A549 (cell line): Measurements from ENCODE around the gene SVOPL. TPM values are rescaled to one million over a fixed set of nuclear protein-coding genes. Genes with fewer than 3 reads are reported as not detected.

Experiments
- ATAC-seq, 2 experiments: fragments of 200-7000 bp in 1 of 2; fragments of >200 bp in 1 of 2; cut with Nextera tagmentation in 1 of 2; cut with Tn5 transposase in 1 of 2; 3 replicates each; pipeline versions ENCODE4 v1.8.0 to v1.9.1; 2018 to 2020; ENCODE audit warnings: mild to moderate bottlenecking in 1 of 2, moderate library complexity in 1 of 2
- CTCF ChIA-PET: fragments of 300-600 bp; sonication (Branson Sonifier 250); formaldehyde crosslinking; extraction: SDS; loops from one replicate; lab custom pipeline; 2021; ENCODE audit warnings: antibody characterized with exemption, inconsistent platforms; lab: Yijun Ruan, JAX
- POLR2A ChIA-PET: fragments of 350-600 bp; formaldehyde crosslinking; extraction: SDS; loops from one replicate; lab custom pipeline; 2021; ENCODE audit warnings: antibody characterized with exemption, inconsistent platforms; lab: Yijun Ruan, JAX
- DNase-seq, 2 experiments: peaks; one replicate each; pipeline versions ENCODE4 v3.0.0 to v3.0.0-alpha.2; 2011 to 2016; ENCODE audit warnings: low read depth in 1 of 2, low spot score in 1 of 2
- FAIRE-seq: peaks from 2 replicates; lab custom pipeline; 2011; peaks lifted over from hg19 to GRCh38; lab: Jason Lieb, UNC
- H3K27ac ChIP-seq, 2 experiments: fragments of >200 bp; sonication (Bioruptor Twin); formaldehyde crosslinking; 3 replicates each; pipeline ENCODE4 v1.5.1; 2016 to 2017
- H3K4me1 ChIP-seq: fragments of >200 bp; sonication (Bioruptor Twin); formaldehyde crosslinking; 3 replicates; pipeline ENCODE4 v1.6.1; 2016
- H3K4me2 ChIP-seq: fragments of >200 bp; sonication (Bioruptor Twin); formaldehyde crosslinking; 3 replicates; pipeline ENCODE4 v1.6.1; 2016
- H3K4me3 ChIP-seq: fragments of >200 bp; sonication (Bioruptor Twin); formaldehyde crosslinking; 3 replicates; pipeline ENCODE4 v1.5.1; 2016
- H3K9me3 ChIP-seq: fragments of >200 bp; sonication (Bioruptor Twin); formaldehyde crosslinking; 3 replicates; pipeline ENCODE4 v1.6.1; 2016
- CBX2 ChIP-seq: fragments of 200-600 bp; sonication (generic); IDR thresholded peaks from 2 replicates; pipeline ENCODE4 v1.6.1; 2016; ENCODE audit warnings: low read depth, mild to moderate bottlenecking, borderline replicate concordance
- CBX8 ChIP-seq: fragments of 200-600 bp; sonication (generic); IDR thresholded peaks from 2 replicates; pipeline ENCODE4 v1.6.1; 2016
- CEBPB ChIP-seq, 2 experiments: fragments of >200 bp in 1 of 2; sonication (Bioruptor Twin) in 1 of 2; formaldehyde crosslinking in 1 of 2; IDR thresholded peaks; 2 replicates each; pipeline ENCODE4 v1.6.1; 2012 to 2016
- CHD2 ChIP-seq: fragments of 150-350 bp; IDR thresholded peaks from 2 replicates; pipeline ENCODE4 v1.6.1; 2014; ENCODE audit warnings: low read length; ENCODE audit not compliant: partially characterized antibody
- CTCF ChIP-seq: fragments of >200 bp; sonication (Bioruptor Twin); formaldehyde crosslinking; IDR thresholded peaks from 3 replicates; pipeline ENCODE4 v1.5.1; 2016
- EHMT2 ChIP-seq: fragments of 200-600 bp; sonication (generic); IDR thresholded peaks from 2 replicates; pipeline ENCODE4 v1.6.1; 2016; ENCODE audit warnings: antibody characterized with exemption, low read depth, mild to moderate bottlenecking, moderate library complexity
- EP300 ChIP-seq, 2 experiments: fragments of >200 bp; sonication (Bioruptor Twin); formaldehyde crosslinking; IDR thresholded peaks; 2 replicates in 1 of 2; 3 replicates in 1 of 2; pipeline ENCODE4 v1.6.1; 2016 to 2017
- ESRRA ChIP-seq: fragments of 150-350 bp; IDR thresholded peaks from 2 replicates; pipeline ENCODE4 v1.6.1; 2014; ENCODE audit warnings: mild to moderate bottlenecking, low read length, borderline replicate concordance
- FOSL2 ChIP-seq, 2 experiments: fragments of 450-650 bp in 1 of 2; fragments of >200 bp in 1 of 2; sonication (Bioruptor Twin) in 1 of 2; formaldehyde crosslinking; IDR thresholded peaks; 2 replicates each; pipeline versions ENCODE4 v1.5.0 to v1.6.1; 2016 to 2020; ENCODE audit warnings: mild to moderate bottlenecking in 1 of 2, moderate library complexity in 1 of 2
- FOXS1 ChIP-seq: fragments of 250-450 bp; sonication (Bioruptor Pico); IDR thresholded peaks from 2 replicates; pipeline ENCODE4 v1.5.0; 2020; ENCODE audit warnings: mild to moderate bottlenecking, moderate library complexity
- JUNB ChIP-seq: fragments of >200 bp; sonication (Bioruptor Twin); formaldehyde crosslinking; IDR thresholded peaks from 2 replicates; pipeline ENCODE4 v1.6.1; 2016
- KDM1A ChIP-seq: fragments of 200-600 bp; sonication (generic); IDR thresholded peaks from 2 replicates; pipeline ENCODE4 v1.6.1; 2016; ENCODE audit warnings: low read depth, mild to moderate bottlenecking
- KDM5A ChIP-seq: fragments of 200-600 bp; sonication (generic); IDR thresholded peaks from 2 replicates; pipeline ENCODE4 v1.6.1; 2016; ENCODE audit warnings: antibody characterized with exemption, mild to moderate bottlenecking
- MAFK ChIP-seq: fragments of 450-650 bp; IDR thresholded peaks from 2 replicates; pipeline ENCODE4 v1.6.1; 2014; ENCODE audit not compliant: partially characterized antibody
- MAZ ChIP-seq: fragments of 150-350 bp; IDR thresholded peaks from 2 replicates; pipeline ENCODE4 v1.6.1; 2014; ENCODE audit warnings: antibody characterized with exemption, low read depth, low read length, borderline replicate concordance
- NFE2L2 ChIP-seq: fragments of 150-350 bp; conservative IDR thresholded peaks from 2 replicates; pipeline ENCODE4 v1.6.1; 2014; ENCODE audit warnings: low read length
- NPAS2 ChIP-seq: fragments of 250-450 bp; sonication (Bioruptor Pico); IDR thresholded peaks from 2 replicates; pipeline ENCODE4 v1.8.0; 2022; ENCODE audit warnings: mild to moderate bottlenecking, moderate library complexity, borderline replicate concordance
- PHF8 ChIP-seq: fragments of 200-600 bp; sonication (generic); IDR thresholded peaks from 2 replicates; pipeline ENCODE4 v1.6.1; 2016; ENCODE audit warnings: low read depth, mild to moderate bottlenecking, antibody characterized with exemption, moderate library complexity, borderline replicate concordance
- POLR2A ChIP-seq: IDR thresholded peaks from 2 replicates; pipeline ENCODE4 v1.6.1; 2012; ENCODE audit warnings: mild to moderate bottlenecking, low read length
- POLR2AphosphoS2 ChIP-seq: conservative IDR thresholded peaks from 2 replicates; pipeline ENCODE4 v1.6.1; 2012; ENCODE audit warnings: low read length, improper control_type of control experiment, inconsistent platforms
- RCOR1 ChIP-seq: fragments of 150-350 bp; IDR thresholded peaks from 2 replicates; pipeline ENCODE4 v1.6.1; 2014; ENCODE audit warnings: antibody characterized with exemption, low read length, low read depth
- RFX5 ChIP-seq: fragments of 450-650 bp; IDR thresholded peaks from 2 replicates; pipeline ENCODE4 v1.7.1; 2014; ENCODE audit warnings: antibody characterized with exemption, mild to moderate bottlenecking, moderate library complexity
- RNF2 ChIP-seq: fragments of 200-600 bp; sonication (generic); IDR thresholded peaks from 2 replicates; pipeline ENCODE4 v1.6.1; 2016; ENCODE audit warnings: low read depth, mild to moderate bottlenecking, antibody characterized with exemption, moderate library complexity, borderline replicate concordance
- SMC3 ChIP-seq: fragments of >200 bp; sonication (Bioruptor Twin); formaldehyde crosslinking; IDR thresholded peaks from 3 replicates; pipeline ENCODE4 v1.6.1; 2018; ENCODE audit warnings: inconsistent platforms
- SREBF2 ChIP-seq: fragments of 450-650 bp; IDR thresholded peaks from 2 replicates; pipeline ENCODE4 v1.6.1; 2014; ENCODE audit warnings: mild to moderate bottlenecking, moderate library complexity
- TP53 ChIP-seq: fragments of 250-450 bp; sonication (Bioruptor Pico); IDR thresholded peaks from 2 replicates; pipeline ENCODE4 v1.5.0; 2021; ENCODE audit warnings: mild to moderate bottlenecking, moderate library complexity
- ZC3H11A ChIP-seq: fragments of 450-650 bp; IDR thresholded peaks from 2 replicates; pipeline ENCODE4 v1.6.1; 2014; ENCODE audit warnings: antibody characterized with exemption, mild to moderate bottlenecking
- ZSCAN20 ChIP-seq: fragments of 250-450 bp; sonication (Bioruptor Pico); IDR thresholded peaks from 2 replicates; pipeline ENCODE4 v1.8.0; 2022; ENCODE audit warnings: mild to moderate bottlenecking, moderate library complexity
- WGBS: methylation state at CpG from one replicate; pipeline ENCODE4 v1.1.6; 2017; ENCODE audit errors: missing lambda C conversion rate; 5-methylcytosine and 5-hydroxymethylcytosine counted together
- polyA plus RNA-seq, 4 experiments: library from polyadenylated mRNA; depleted of rRNA in 3 of 4; stranded (reverse); fragments of >200 nt; fragmentation: RNase III in 1 of 4; extraction: RNeasy Plus Mini Kit Qiagen cat#74134 plus additional on column Dnase treatment in 1 of 4; gene quantifications; 2 replicates in 3 of 4; 3 replicates in 1 of 4; pipeline ENCODE4 v1.2.3, GENCODE V29; 2011 to 2017

The SVOPL gene
- polyA plus RNA-seq, 2 of the 4 experiments (the other 2 are of a cell fraction), result 0.21 TPM; not detected in 1

GRCh38 chr7:138573741-138574140, 127.4 kb downstream of the SVOPL start:
- DNase-seq (no peak), ATAC-seq (no peak), FAIRE-seq (no peak)
- WGBS, result 70% methylated on average over 4 of the region's 4 CpGs
- H3K9me3 ChIP-seq, result no peaks in the 10 kb centered on the region
- H3K27ac ChIP-seq, result no peak overlapping the region
- H3K4me2 ChIP-seq, result no peak overlapping the region
- no peak overlapping the region for H3K4me3 ChIP-seq
- no peak for TF ChIP-seq CHD2
- no peak for TF ChIP-seq RFX5
- no peak for TF ChIP-seq TP53 (CRISPR knock-in tag)
- no peak for TF ChIP-seq FOSL2 (IDR thresholded peaks at IDR 0.05)
- TF ChIP-seq FOSL2 (CRISPR knock-in tag; IDR thresholded peaks at IDR 0.05), result no peak
- TF ChIP-seq CBX8, result no peak
- no peak for TF ChIP-seq NFE2L2
- TF ChIP-seq MAZ, result no peak
- TF ChIP-seq MAFK, result no peak
- TF ChIP-seq KDM1A, result no peak
- TF ChIP-seq ZSCAN20 (CRISPR knock-in tag), result no peak
- ChIA-PET POLR2A (no interaction called here), CTCF (no interaction called here)
- H3K4me1 ChIP-seq, result no peaks in the 10 kb centered on the region

- DNase-seq (no peak), ATAC-seq (no peak), FAIRE-seq (no peak)
- TF ChIP-seq RCOR1, result no peak
- TF ChIP-seq JUNB, result no peak
- no peak for TF ChIP-seq ZSCAN20 (CRISPR knock-in tag)
- TF ChIP-seq SMC3, result no peak
- TF ChIP-seq EP300 (IDR thresholded peaks at IDR 0.05), result no peak
- no peak for TF ChIP-seq CEBPB (IDR thresholded peaks at IDR 0.05)
- no peak for TF ChIP-seq ZC3H11A
- no peak for TF ChIP-seq KDM5A
- ChIA-PET CTCF (no interaction called here), POLR2A (no interaction called here)
- no peak overlapping the region for H3K27ac ChIP-seq
- H3K4me1 ChIP-seq, result no peaks in the 10 kb centered on the region
- H3K9me3 ChIP-seq, result peaks cover 9% of the 10 kb centered on the region
- H3K4me2 ChIP-seq, result no peak overlapping the region
- WGBS, result 81% methylated on average over 4 of the region's 4 CpGs
- no peak overlapping the region for H3K4me3 ChIP-seq
These were observed 130.4 kb downstream of the SVOPL start for GRCh38 chr7:138570715-138571114.

- no peak for TF ChIP-seq RNF2
- no peak for TF ChIP-seq FOXS1 (CRISPR knock-in tag)
- TF ChIP-seq CTCF, result no peak
- TF ChIP-seq POLR2AphosphoS2, result no peak
- TF ChIP-seq MAFK, result no peak
- no peak for TF ChIP-seq ESRRA
- TF ChIP-seq KDM5A, result no peak
- TF ChIP-seq JUNB, result no peak
- no peak for TF ChIP-seq CBX2
- TF ChIP-seq EHMT2, result no peak
- TF ChIP-seq CHD2, result no peak
- TF ChIP-seq KDM1A, result no peak
- no peak for TF ChIP-seq PHF8
- TF ChIP-seq POLR2A, result no peak
- TF ChIP-seq NPAS2, result no peak
- no peak for TF ChIP-seq SREBF2
- Histone ChIP-seq H3K4me1 (no peaks in the 10 kb centered on the region), H3K4me3 (no peak overlapping the region), H3K27ac (no peak overlapping the region), H3K4me2 (no peak overlapping the region), H3K9me3 (peaks cover 21% of the 10 kb centered on the region)
- no peak for FAIRE-seq
- ATAC-seq, result no peak
- ChIA-PET CTCF (no interaction called here), POLR2A (no interaction called here)
- WGBS, result 91% methylated on average over 3 of the region's 3 CpGs
- DNase-seq, result no peak
These were observed 131.7 kb downstream of the SVOPL start for GRCh38 chr7:138569418-138569817.
